K562 (cell line): Measurements from ENCODE around the gene TMEM92. TPM values are rescaled to one million over a fixed set of nuclear protein-coding genes. Genes with fewer than 3 reads are reported as not detected.
A peak's percentile ranks its signal among the peaks of the same experiment; 100 is the strongest.

Source experiments
- ATAC-seq: fragments of 200-7000 bp; cut with Tn5 transposase; 3 replicates; pipeline ENCODE4 v1.9.1; 2020; ENCODE audit warnings: moderate library complexity
- BruUV-seq: library from RNA; stranded (reverse); fragments of 400-500 nt; replicated peaks from 2 replicates; lab custom pipeline; 2021; lab: Mats Ljungman, UMichigan
- CTCF ChIA-PET: fragments of 300-600 bp; formaldehyde crosslinking; extraction: SDS; loops from one replicate; lab custom pipeline; 2021; ENCODE audit warnings: low intra/inter-chr PET ratio; lab: Yijun Ruan, JAX
- POLR2A ChIA-PET: fragments of 300-600, 350-650 bp; sonication (Branson Sonifier 250); formaldehyde crosslinking; extraction: SDS; loops from one replicate; lab custom pipeline; 2021; ENCODE audit warnings: antibody characterized with exemption, inconsistent platforms; lab: Yijun Ruan, JAX
- DNase-seq, 4 experiments: peaks; one replicate each; pipeline versions ENCODE4 v3.0.0 to v3.0.0-alpha.2; 2011 to 2018; ENCODE audit warnings: low spot score in 3 of 4, mixed read lengths in 3 of 4; ENCODE audit errors: extremely low read depth in 1 of 4
- FAIRE-seq: peaks from 2 replicates; lab custom pipeline; 2011; peaks lifted over from hg19 to GRCh38; lab: Jason Lieb, UNC
- H2AFZ ChIP-seq: 2 replicates; pipeline ENCODE4 v1.6.0; 2011; ENCODE audit warnings: low read depth, low read length, control low read depth, inconsistent platforms
- H3K27ac ChIP-seq: fragments of 200-600 bp; 3 replicates; pipeline ENCODE4 v1.8.0; 2011; ENCODE audit warnings: low read depth, mild to moderate bottlenecking, control low read depth, inconsistent platforms, low read length, moderate library complexity, mixed read lengths; ENCODE audit errors: extremely low read depth
- H3K27me3 ChIP-seq, 2 experiments: fragments of 300-600 bp in 1 of 2; 2 replicates in 1 of 2; 3 replicates in 1 of 2; pipeline versions ENCODE4 v1.6.0 to v1.8.0; 2011; ENCODE audit warnings: inconsistent platforms in 2 of 2, low read length in 2 of 2, mild to moderate bottlenecking in 1 of 2, mixed read lengths in 1 of 2, moderate library complexity in 1 of 2; ENCODE audit not compliant: control insufficient read depth in 2 of 2, insufficient read depth in 2 of 2
- H3K36me3 ChIP-seq: fragments of 300-600 bp; 3 replicates; pipeline ENCODE4 v1.8.0; 2011; ENCODE audit warnings: mild to moderate bottlenecking, low read length, inconsistent platforms; ENCODE audit not compliant: control insufficient read depth, insufficient read depth
- H3K4me1 ChIP-seq, 2 experiments: fragments of 200-600 bp in 1 of 2; replicated peaks in 1 of 2; 2 replicates in 1 of 2; 3 replicates in 1 of 2; pipeline versions ENCODE4 v1.5.1 to v1.8.0; 2011; ENCODE audit warnings: inconsistent platforms in 2 of 2, low read length in 2 of 2, mild to moderate bottlenecking in 1 of 2, mixed read lengths in 1 of 2, moderate library complexity in 1 of 2; ENCODE audit not compliant: control insufficient read depth in 2 of 2, insufficient read depth in 2 of 2
- H3K4me2 ChIP-seq: 2 replicates; pipeline ENCODE4 v1.6.1; 2011; ENCODE audit warnings: low read length, control low read depth, inconsistent platforms, mixed read lengths; ENCODE audit not compliant: insufficient read depth
- H3K4me3 ChIP-seq: fragments of 200-600 bp; sonication (generic), shearing (Covaris generic); 2 replicates; pipeline ENCODE4 v1.5.1; 2016; ENCODE audit warnings: control low read depth, inconsistent platforms
- H3K79me2 ChIP-seq: fragments of 200-600 bp; 3 replicates; pipeline ENCODE4 v1.8.0; 2011; ENCODE audit warnings: low read length, inconsistent platforms; ENCODE audit not compliant: control insufficient read depth, insufficient read depth
- H3K9ac ChIP-seq, 2 experiments: 2 replicates each; pipeline versions ENCODE4 v1.6.0 to v1.6.1; 2011; ENCODE audit warnings: low read depth in 2 of 2, low read length in 2 of 2, control low read depth in 1 of 2, inconsistent platforms in 1 of 2, mild to moderate bottlenecking in 1 of 2, mixed read lengths in 1 of 2; ENCODE audit not compliant: insufficient read depth in 1 of 2
- H3K9me1 ChIP-seq: one replicate; pipeline ENCODE4 v1.6.0; 2011; ENCODE audit warnings: inconsistent platforms, mild to moderate bottlenecking, low read length, moderate library complexity; ENCODE audit not compliant: control insufficient read depth, insufficient read depth
- H3K9me3 ChIP-seq: replicated peaks from 2 replicates; pipeline ENCODE4 v1.5.1; 2011; ENCODE audit warnings: low read depth, low read length, inconsistent platforms; ENCODE audit not compliant: control insufficient read depth, insufficient read depth
- H4K20me1 ChIP-seq: replicated peaks from 2 replicates; pipeline ENCODE4 v1.6.1; 2011; ENCODE audit warnings: low read length, inconsistent platforms, mixed read lengths; ENCODE audit not compliant: control insufficient read depth, insufficient read depth
- CBFA2T2 ChIP-seq: fragments of 450-650 bp; conservative IDR thresholded peaks from 2 replicates; pipeline ENCODE4 v1.6.1; 2017; ENCODE audit warnings: mild to moderate bottlenecking
- CBFA2T3 ChIP-seq: fragments of 450-650 bp; IDR thresholded peaks from 2 replicates; pipeline ENCODE4 v1.6.1; 2017
- EGR1 ChIP-seq: fragments of 450-650 bp; conservative IDR thresholded peaks from 2 replicates; pipeline ENCODE4 v1.6.1; 2017; ENCODE audit warnings: mild to moderate bottlenecking
- JUND ChIP-seq, 2 experiments: IDR thresholded peaks; 2 replicates in 1 of 2; 3 replicates in 1 of 2; pipeline ENCODE4 v1.6.1; 2011; ENCODE audit warnings: borderline replicate concordance in 2 of 2, low read depth in 2 of 2, low read length in 2 of 2, improper control_type of control experiment in 1 of 2, missing biosample characterization in 1 of 2, missing genetic modification characterization in 1 of 2, missing genetic modification reagents in 1 of 2
- PML ChIP-seq: IDR thresholded peaks from 2 replicates; pipeline ENCODE4 v1.6.1; 2012; ENCODE audit warnings: low read length, inconsistent platforms
- WGBS: fragments of 100-300 bp; shearing (Covaris generic); methylation state at CpG from one replicate; pipeline ENCODE4 v1.1.6; 2016; ENCODE audit warnings: low coverage, mixed read lengths; ENCODE audit not compliant: insufficient coverage; ENCODE audit errors: missing lambda C conversion rate; 5-methylcytosine and 5-hydroxymethylcytosine counted together
- in situ Hi-C: fragments of 300-500 bp; cut with MboI; formaldehyde crosslinking; loops from 4 replicates; pipeline ENCODE4 v1.15.0; 2018; ENCODE audit warnings: inconsistent platforms, mixed read lengths
- intact Hi-C: fragments of 100-400 bp; cut with micrococcal nuclease; formaldehyde crosslinking; loops from 2 replicates; pipeline ENCODE4 v1.14.2; 2022
- polyA plus RNA-seq, 8 experiments: library from polyadenylated mRNA; depleted of rRNA in 4 of 8; stranded (reverse) in 5 of 8; unstranded in 3 of 8; fragments of >200 nt; fragmentation: Nextera tagmentation in 2 of 8; fragmentation: Illumina TruSeq in 1 of 8; extraction: Ambion mirVana in 2 of 8; extraction: Trizol in 1 of 8; gene quantifications; 2 replicates each; pipeline versions ENCODE4 v1.2.1 to v1.2.3, GENCODE V29; 2011 to 2014; ENCODE audit warnings: inconsistent platforms in 1 of 8, missing spikeins in 1 of 8
- total RNA-seq, 7 experiments: library from RNA; depleted of rRNA in 6 of 7; stranded (reverse); fragments of >200 nt in 6 of 7; fragmentation: Illumina TruSeq in 2 of 7; extraction: Trizol in 2 of 7; gene quantifications; 2 replicates each; pipeline versions ENCODE4 v1.2.1 to v1.2.3, GENCODE V29; 2011 to 2021; ENCODE audit warnings: low replicate concordance in 1 of 7
- TF ChIP-seq, protein P1 (sequence below), 2 experiments: fragments of 450-650 bp in 1 of 2; sonication (generic) in 1 of 2; formaldehyde crosslinking in 1 of 2; IDR thresholded peaks in 1 of 2; conservative IDR thresholded peaks in 1 of 2; 2 replicates each; pipeline versions ENCODE4 v1.6.1 to v1.8.1; 2016 to 2023; ENCODE audit warnings: mild to moderate bottlenecking in 2 of 2, moderate library complexity in 2 of 2, inconsistent platforms in 1 of 2, missing genetic modification reagents in 1 of 2

Gene TMEM92
- total and polyA plus RNA-seq, 9 of the 15 experiments (the other 6 are each of a cell fraction or from before 2014, with no cell fraction given) = 0.14 to 2.1 (median 0.40) TPM

- Histone ChIP-seq H4K20me1 (0 out of 2 replicates have a peak, but pooled peaks cover 4% of the 10 kb centered on the region), H3K4me3 (no peak overlapping the region), H3K79me2 (no peaks in the 10 kb centered on the region), H2AFZ (no peak overlapping the region), H3K4me2 (no peak overlapping the region), H3K27me3 (peaks cover 3 to 39% of the 10 kb centered on the region in 2 experiments; a peak in 4 of 5 replicates), H3K9me3 (no peaks in the 10 kb centered on the region), H3K27ac (no peak overlapping the region), H3K9me1 (no peaks in the 10 kb centered on the region), H3K9ac (peak overlapping the region in 1 of 2 experiments; percentile 30; a peak in 1 of 4 replicates), H3K36me3 (no peaks in the 10 kb centered on the region), H3K4me1 (peaks cover 0 to 23% of the 10 kb centered on the region in 2 experiments; a peak in 3 of 5 replicates)
- CTCF ChIA-PET = no interaction called here
- ATAC-seq = no peak
- POLR2A ChIA-PET = no interaction called here
- 18% methylated on average over 11 of the region's 13 CpGs for WGBS
- TF ChIP-seq CBFA2T3 = peak; percentile 42
- TF ChIP-seq CBFA2T2 = peak; percentile 58
- TF ChIP-seq, protein P1, sequence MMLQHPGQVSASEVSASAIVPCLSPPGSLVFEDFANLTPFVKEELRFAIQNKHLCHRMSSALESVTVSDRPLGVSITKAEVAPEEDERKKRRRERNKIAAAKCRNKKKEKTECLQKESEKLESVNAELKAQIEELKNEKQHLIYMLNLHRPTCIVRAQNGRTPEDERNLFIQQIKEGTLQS (IDR thresholded peaks at IDR 0.05) = peak; percentile 36; the same call in 1 of the 2 replicates
- TF ChIP-seq, protein P1 (CRISPR knock-in tag; conservative IDR thresholded peaks at IDR 0.05) = no peak
- 0 out of 2 replicates have a peak, but pooled peaks have one; percentile 11 for TF ChIP-seq EGR1
- peak; percentile 38; the same call in 1 of the 2 replicates for TF ChIP-seq JUND (IDR thresholded peaks at IDR 0.05; ENCODE audit: borderline replicate concordance, low read depth, low read length)
- TF ChIP-seq JUND (tag; IDR thresholded peaks at IDR 0.05; ENCODE audit: borderline replicate concordance, low read depth, low read length) = no peak
- TF ChIP-seq PML = no peak
- in situ Hi-C loops (no loop called here), intact Hi-C loops (no loop called here)
- no TSS peak for BruUV-seq
- DNase-seq = peak in 1 of 4 experiments; percentile 9
- no peak for FAIRE-seq
These were observed 7.7 kb upstream of the TMEM92 start for GRCh38 chr17:50266384-50267073.
